ENCODE results near the gene CCT8.

Gene CCT8

DNA sequence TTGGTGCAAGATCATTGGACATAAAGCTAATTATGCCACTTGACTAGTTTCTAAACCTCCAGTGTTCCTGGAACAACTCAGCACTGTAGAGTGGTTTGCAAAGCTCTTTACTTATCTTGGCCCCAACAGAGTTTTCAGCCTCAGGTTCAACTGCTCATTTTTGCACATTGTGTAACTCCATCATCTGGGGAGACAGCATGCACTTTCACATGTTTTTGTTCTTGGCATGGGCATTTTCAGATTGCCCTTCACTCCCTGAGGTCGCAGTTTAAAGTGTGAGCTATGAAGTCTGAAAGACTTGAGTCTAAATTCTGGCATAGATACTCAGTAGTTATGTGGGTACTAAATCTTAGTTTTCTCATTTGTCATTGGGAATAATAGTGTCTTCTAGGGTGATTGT, 43.9 kb downstream of the CCT8 start:
- TF ChIP-seq SIN3A (IDR thresholded peaks at IDR 0.05; ENCODE audit: borderline replicate concordance, insufficient read depth, low read length) (no peak), POLR2AphosphoS5 (IDR thresholded peaks at IDR 0.05; ENCODE audit: low read depth, low read length) (no peak), TAF1 (IDR thresholded peaks at IDR 0.05; ENCODE audit: borderline replicate concordance, insufficient read depth, low read length) (no peak), FOXP2 (optimal IDR thresholded peaks at IDR 0.05; ENCODE audit: borderline replicate concordance, extremely low read depth, extremely low read length, insufficient read depth) (no peak)
- TF ChIP-seq, protein P1, sequence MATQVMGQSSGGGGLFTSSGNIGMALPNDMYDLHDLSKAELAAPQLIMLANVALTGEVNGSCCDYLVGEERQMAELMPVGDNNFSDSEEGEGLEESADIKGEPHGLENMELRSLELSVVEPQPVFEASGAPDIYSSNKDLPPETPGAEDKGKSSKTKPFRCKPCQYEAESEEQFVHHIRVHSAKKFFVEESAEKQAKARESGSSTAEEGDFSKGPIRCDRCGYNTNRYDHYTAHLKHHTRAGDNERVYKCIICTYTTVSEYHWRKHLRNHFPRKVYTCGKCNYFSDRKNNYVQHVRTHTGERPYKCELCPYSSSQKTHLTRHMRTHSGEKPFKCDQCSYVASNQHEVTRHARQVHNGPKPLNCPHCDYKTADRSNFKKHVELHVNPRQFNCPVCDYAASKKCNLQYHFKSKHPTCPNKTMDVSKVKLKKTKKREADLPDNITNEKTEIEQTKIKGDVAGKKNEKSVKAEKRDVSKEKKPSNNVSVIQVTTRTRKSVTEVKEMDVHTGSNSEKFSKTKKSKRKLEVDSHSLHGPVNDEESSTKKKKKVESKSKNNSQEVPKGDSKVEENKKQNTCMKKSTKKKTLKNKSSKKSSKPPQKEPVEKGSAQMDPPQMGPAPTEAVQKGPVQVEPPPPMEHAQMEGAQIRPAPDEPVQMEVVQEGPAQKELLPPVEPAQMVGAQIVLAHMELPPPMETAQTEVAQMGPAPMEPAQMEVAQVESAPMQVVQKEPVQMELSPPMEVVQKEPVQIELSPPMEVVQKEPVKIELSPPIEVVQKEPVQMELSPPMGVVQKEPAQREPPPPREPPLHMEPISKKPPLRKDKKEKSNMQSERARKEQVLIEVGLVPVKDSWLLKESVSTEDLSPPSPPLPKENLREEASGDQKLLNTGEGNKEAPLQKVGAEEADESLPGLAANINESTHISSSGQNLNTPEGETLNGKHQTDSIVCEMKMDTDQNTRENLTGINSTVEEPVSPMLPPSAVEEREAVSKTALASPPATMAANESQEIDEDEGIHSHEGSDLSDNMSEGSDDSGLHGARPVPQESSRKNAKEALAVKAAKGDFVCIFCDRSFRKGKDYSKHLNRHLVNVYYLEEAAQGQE (IDR thresholded peaks at IDR 0.05; ENCODE audit: insufficient read depth in 1 of 2, low read depth in 2 of 2, low read length in 2 of 2) = no peak

DNA sequence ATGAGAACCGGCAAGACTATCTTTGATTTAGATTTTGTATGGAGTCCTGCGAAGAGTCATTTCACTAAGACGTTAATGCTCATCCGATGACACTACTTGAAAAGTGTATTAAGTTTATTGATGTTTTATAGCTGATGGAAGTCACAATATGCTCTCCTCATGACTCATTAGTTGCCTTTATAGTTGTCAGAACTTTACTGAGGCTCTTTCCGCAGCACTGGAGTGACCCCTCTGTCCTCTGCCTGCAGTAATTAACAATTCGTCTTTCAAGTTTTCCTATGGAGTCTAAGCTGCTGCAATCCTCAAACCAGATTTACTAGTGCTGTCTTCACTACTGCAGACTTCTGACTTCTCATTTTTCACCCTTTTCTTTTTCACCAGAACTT, 48.1 kb downstream of the CCT8 start:
- TF ChIP-seq, protein P1 (IDR thresholded peaks at IDR 0.05; ENCODE audit: insufficient read depth in 1 of 2, low read depth in 2 of 2, low read length in 2 of 2) = no peak
- TF ChIP-seq SIN3A (IDR thresholded peaks at IDR 0.05; ENCODE audit: borderline replicate concordance, insufficient read depth, low read length) (no peak), FOXP2 (optimal IDR thresholded peaks at IDR 0.05; ENCODE audit: borderline replicate concordance, extremely low read depth, extremely low read length, insufficient read depth) (no peak), POLR2AphosphoS5 (IDR thresholded peaks at IDR 0.05; ENCODE audit: low read depth, low read length) (no peak), TAF1 (IDR thresholded peaks at IDR 0.05; ENCODE audit: borderline replicate concordance, insufficient read depth, low read length) (no peak)

DNA sequence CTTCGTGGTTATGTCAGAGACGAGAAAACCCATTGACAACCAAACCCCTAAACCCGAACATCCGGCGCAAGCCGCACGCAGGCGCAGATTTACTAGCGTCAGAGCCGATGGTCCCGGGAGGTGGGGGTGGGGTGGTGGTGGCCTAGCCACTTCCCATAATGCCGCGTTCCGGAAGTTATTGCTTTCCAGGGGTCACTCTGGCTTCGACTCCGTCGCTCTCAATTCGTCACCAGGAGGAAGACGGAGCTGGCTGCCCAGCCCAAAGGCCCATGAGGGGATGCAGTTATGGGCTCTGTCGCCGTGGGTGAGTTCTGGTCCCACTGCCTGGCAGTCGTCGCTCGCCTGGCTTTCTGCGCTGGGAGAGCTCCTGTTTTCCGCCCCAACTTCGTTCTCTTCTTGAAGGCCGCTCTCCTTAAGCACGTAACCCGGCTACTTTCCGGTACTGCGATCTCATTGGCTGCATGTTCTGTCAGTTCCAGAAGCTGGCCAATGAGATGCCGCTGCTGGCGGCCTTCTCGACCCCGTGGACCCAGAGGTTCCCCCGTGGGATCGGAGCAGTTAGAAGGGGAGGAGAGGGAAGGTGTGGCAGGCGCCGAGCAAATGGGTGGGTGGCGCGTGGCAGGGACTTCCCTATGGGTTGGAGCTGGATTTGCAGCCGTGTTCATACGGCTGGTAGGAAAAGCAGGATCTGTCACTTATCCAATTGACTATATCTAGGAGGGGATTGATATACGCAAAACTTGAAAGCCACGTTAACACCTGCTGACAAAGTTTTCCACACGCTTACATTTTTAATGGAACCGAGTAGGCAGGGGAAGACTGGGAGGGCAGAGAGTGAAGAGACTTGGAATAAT, 48.7 kb downstream of the CCT8 start, which contains the start of gene USP16:
USP16 (plus strand) TSS at position 195 of the 854 bp plus-strand sequence. CDS start 3,246 bp downstream, outside the sequence.
- TF ChIP-seq TAF1 (IDR thresholded peaks at IDR 0.05; ENCODE audit: borderline replicate concordance, insufficient read depth, low read length) (no peak), FOXP2 (optimal IDR thresholded peaks at IDR 0.05; ENCODE audit: borderline replicate concordance, extremely low read depth, extremely low read length, insufficient read depth) (peak; percentile 21), SIN3A (IDR thresholded peaks at IDR 0.05; ENCODE audit: borderline replicate concordance, insufficient read depth, low read length) (no peak), POLR2AphosphoS5 (IDR thresholded peaks at IDR 0.05; ENCODE audit: low read depth, low read length) (peak; percentile 86)
- TF ChIP-seq, protein P1 (IDR thresholded peaks at IDR 0.05; ENCODE audit: insufficient read depth in 1 of 2, low read depth in 2 of 2, low read length in 2 of 2) = no peak

DNA sequence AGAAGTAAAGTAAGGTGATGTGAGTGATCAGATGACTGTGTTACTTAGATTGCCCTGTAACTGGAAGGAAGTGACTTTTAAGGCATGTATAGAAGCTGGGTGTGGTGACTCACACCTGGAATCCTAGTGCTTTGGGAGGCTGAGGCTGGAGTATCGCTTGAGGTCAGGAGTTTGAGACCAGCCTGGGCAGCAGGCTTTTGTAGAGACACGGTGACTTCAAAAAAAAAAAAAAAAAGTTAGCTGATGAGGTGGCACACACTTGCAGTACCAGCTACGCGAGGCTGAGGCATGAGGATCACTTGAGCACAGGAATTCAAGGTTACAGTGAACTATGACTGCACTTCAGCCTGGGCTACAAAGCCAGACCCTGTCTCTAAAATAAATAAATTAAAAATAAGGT, 51.3 kb downstream of the CCT8 start:
- TF ChIP-seq POLR2AphosphoS5 (IDR thresholded peaks at IDR 0.05; ENCODE audit: low read depth, low read length) (no peak), SIN3A (IDR thresholded peaks at IDR 0.05; ENCODE audit: borderline replicate concordance, insufficient read depth, low read length) (no peak)

DNA sequence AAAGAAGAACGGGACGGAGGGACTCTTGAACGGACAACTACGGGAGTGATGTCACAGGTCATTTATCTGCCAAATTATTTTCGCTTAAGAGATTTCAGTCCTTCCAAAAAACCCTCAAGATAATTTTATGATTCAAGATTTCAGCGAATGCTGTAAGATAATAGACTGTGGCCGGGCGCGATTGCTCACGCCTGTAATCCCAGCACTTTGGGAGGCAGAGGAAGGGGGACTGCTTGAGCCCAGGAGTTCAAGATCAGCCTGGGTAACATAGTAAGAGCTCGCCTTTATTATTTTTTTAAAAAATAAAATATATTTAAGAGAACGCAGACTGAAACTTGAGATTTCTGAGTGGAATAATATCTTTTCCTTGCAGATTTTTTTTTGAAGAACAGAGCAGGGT, 54.9 kb downstream of the CCT8 start:
- TF ChIP-seq SIN3A (IDR thresholded peaks at IDR 0.05; ENCODE audit: borderline replicate concordance, insufficient read depth, low read length) (0 out of 2 replicates have a peak, but pooled peaks have one; percentile 16), POLR2AphosphoS5 (IDR thresholded peaks at IDR 0.05; ENCODE audit: low read depth, low read length) (no peak)
- TF ChIP-seq, protein P1 (IDR thresholded peaks at IDR 0.05; ENCODE audit: insufficient read depth in 1 of 2, low read depth in 2 of 2, low read length in 2 of 2) = no peak

All from PFSK-1 (cell line).